Tracheal epithelial cell (primary cell): Measurements from ENCODE around the gene MNAT1. TPM values are rescaled to one million over a fixed set of nuclear protein-coding genes. Genes with fewer than 3 reads are reported as not detected.

Source experiments
- total RNA-seq: library from RNA; depleted of rRNA; stranded (reverse); fragments of >200 nt; gene quantifications from 2 replicates; pipeline ENCODE4 v1.2.1, GENCODE V29; 2014

Gene MNAT1
- total RNA-seq: 52.1 and 69.1 TPM in 2 replicates

GRCh38 chr14:60734465-60735242 lies at the start of gene MNAT1:
Gene MNAT1, plus strand, starts transcription at chr14:60734761. Its CDS starts 102 bp downstream, at chr14:60734863.

DNA sequence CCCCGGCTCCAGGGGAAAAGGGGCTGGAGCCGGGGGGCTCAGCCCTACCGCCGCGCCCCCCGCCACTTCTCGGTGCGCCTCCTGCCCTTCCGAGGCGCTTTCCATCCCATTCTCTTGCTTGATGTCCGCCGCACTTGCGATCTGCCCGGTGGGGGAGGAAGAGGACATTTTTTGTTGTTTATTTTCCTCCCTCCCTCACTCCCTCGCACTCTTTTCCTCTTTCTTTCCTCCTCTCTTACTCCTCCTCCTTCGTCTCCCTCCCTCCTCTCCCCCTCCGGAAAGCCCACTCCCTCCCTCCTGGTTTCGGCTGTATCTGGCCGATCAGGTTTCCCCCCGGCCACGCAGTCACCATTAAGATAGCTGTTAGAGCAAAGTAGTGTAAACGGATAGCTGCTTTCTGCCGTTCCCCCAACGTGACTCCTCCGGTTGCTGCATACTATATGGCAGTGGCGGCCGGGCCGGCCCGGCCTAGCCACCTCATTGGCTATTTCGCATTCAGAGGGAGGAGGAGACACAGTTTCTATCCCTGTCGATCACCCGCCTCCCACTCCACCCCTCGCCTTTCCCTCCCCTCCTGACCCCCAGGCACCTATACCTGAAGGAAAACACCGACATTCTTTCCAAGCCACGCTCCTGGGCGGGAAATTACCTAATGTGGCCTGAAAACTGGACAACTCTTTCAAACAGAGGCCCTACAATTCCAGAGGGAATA lies 10.5 kb upstream of the MNAT1 start, which contains the start of gene SIX4:
Gene SIX4 (minus strand): TSS at position 445 of the 712 bp plus-strand sequence. CDS start 277 bp downstream, at position 168.

GRCh38 chr14:60980811-60981632 lies 246.5 kb downstream of the MNAT1 start, which contains the start of the genes SLC38A6 and TRMT5:
Gene SLC38A6, plus strand, starts transcription at chr14:60981245. Its CDS starts 33 bp downstream, at chr14:60981278.
Gene TRMT5, minus strand, starts transcription at chr14:60981079. Its CDS starts 106 bp downstream, at chr14:60980973.

Other genes starting within 250 kb of the MNAT1 start
- gene C14orf39, start 248.7 kb upstream of the MNAT1 start, total RNA-seq: 1.3 and 1.7 TPM in 2 replicates
- gene SIX6, start 225.6 kb upstream of the MNAT1 start, total RNA-seq: not detected in 2 replicates
- 4.1 and 10.0 TPM in 2 replicates for gene SIX1, start 85.3 kb upstream of the MNAT1 start, total RNA-seq
- 6.3 and 7.0 TPM in 2 replicates for gene SIX4, start 10.4 kb upstream of the MNAT1 start, total RNA-seq
- 17.8 and 23.7 TPM in 2 replicates for gene TRMT5, start 246.3 kb downstream of the MNAT1 start, total RNA-seq
- 12.6 and 19.3 TPM in 2 replicates for gene SLC38A6, start 246.5 kb downstream of the MNAT1 start, total RNA-seq